Liver (tissue), 9 donors: ENCODE measurements around the gene CACNA1A. TPM values are rescaled to one million over a fixed set of nuclear protein-coding genes. Genes with fewer than 3 reads are reported as not detected.

ENCODE experiments used
- DNase-seq: peaks from one replicate; pipeline ENCODE4 v3.0.0-alpha.2; 2017; ENCODE audit warnings: low spot score
- H3K27ac ChIP-seq, 2 donors: one replicate each; pipeline ENCODE4 v1.7.0; 2013; ENCODE audit warnings: inconsistent platforms in 2 of 2, low read length in 2 of 2, control low read depth in 1 of 2, low read depth in 1 of 2, mild to moderate bottlenecking in 1 of 2
- H3K27me3 ChIP-seq, 4 donors: one replicate each; pipeline versions ENCODE4 v1.6.1 to v1.7.0; 2013; ENCODE audit warnings: low read length in 3 of 4, inconsistent platforms in 1 of 4, mild to moderate bottlenecking in 1 of 4, moderate library complexity in 1 of 4; ENCODE audit not compliant: control insufficient read depth in 4 of 4, insufficient read depth in 4 of 4
- H3K36me3 ChIP-seq, 4 donors: one replicate each; pipeline versions ENCODE4 v1.6.1 to v1.7.0; 2013; ENCODE audit warnings: low read length in 3 of 4, mild to moderate bottlenecking in 3 of 4, low read depth in 1 of 4, moderate library complexity in 1 of 4; ENCODE audit not compliant: control insufficient read depth in 4 of 4, insufficient read depth in 3 of 4
- H3K4me1 ChIP-seq, 4 donors: one replicate each; pipeline versions ENCODE4 v1.6.1 to v1.7.0; 2013; ENCODE audit warnings: low read length in 3 of 4, mild to moderate bottlenecking in 3 of 4, moderate library complexity in 1 of 4; ENCODE audit not compliant: control insufficient read depth in 4 of 4, insufficient read depth in 4 of 4
- H3K4me3 ChIP-seq, 3 donors: one replicate each; pipeline versions ENCODE4 v1.6.1 to v1.7.0; 2013; ENCODE audit warnings: low read length in 3 of 3, control low read depth in 1 of 3, low read depth in 1 of 3, mild to moderate bottlenecking in 1 of 3
- H3K9ac ChIP-seq, 2 donors: one replicate each; pipeline ENCODE4 v1.7.0; 2013; ENCODE audit warnings: low read length in 2 of 2, mild to moderate bottlenecking in 2 of 2, moderate library complexity in 2 of 2, control low read depth in 1 of 2, low read depth in 1 of 2
- H3K9me3 ChIP-seq, 4 donors: one replicate each; pipeline versions ENCODE4 v1.6.1 to v1.7.0; 2013; ENCODE audit warnings: low read length in 3 of 4; ENCODE audit not compliant: control insufficient read depth in 4 of 4
- CTCF ChIP-seq: fragments of 150-350 bp; IDR thresholded peaks from 2 replicates; pipeline ENCODE4 v1.5.1; 2017; ENCODE audit warnings: improper control_type of control experiment, low read depth, low read length; ENCODE audit not compliant: missing input control
- EGR1 ChIP-seq, 2 donors: IDR thresholded peaks; 2 replicates each; pipeline ENCODE4 v1.6.1; 2016 to 2018; ENCODE audit warnings: antibody characterized with exemption in 2 of 2, low read depth in 2 of 2
- FOXA1 ChIP-seq: IDR thresholded peaks from 2 replicates; pipeline ENCODE4 v1.6.1; 2016; ENCODE audit warnings: antibody characterized with exemption
- FOXA2 ChIP-seq: IDR thresholded peaks from 2 replicates; pipeline ENCODE4 v1.6.1; 2016; ENCODE audit warnings: antibody characterized with exemption
- HNF4A ChIP-seq, 2 donors: conservative IDR thresholded peaks; 2 replicates each; pipeline ENCODE4 v1.6.1; 2016; ENCODE audit warnings: antibody characterized with exemption in 2 of 2, mild to moderate bottlenecking in 2 of 2
- HNF4G ChIP-seq: IDR thresholded peaks from 2 replicates; pipeline ENCODE4 v1.6.1; 2016; ENCODE audit warnings: antibody characterized with exemption
- JUND ChIP-seq, 2 donors: IDR thresholded peaks; 2 replicates each; pipeline ENCODE4 v1.6.1; 2016; ENCODE audit warnings: antibody characterized with exemption in 2 of 2
- MAX ChIP-seq: IDR thresholded peaks from 2 replicates; pipeline ENCODE4 v1.6.1; 2016; ENCODE audit warnings: antibody characterized with exemption
- NR2F2 ChIP-seq: IDR thresholded peaks from 2 replicates; pipeline ENCODE4 v1.6.1; 2016; ENCODE audit warnings: antibody characterized with exemption
- RAD21 ChIP-seq, 2 donors: IDR thresholded peaks; 2 replicates each; pipeline ENCODE4 v1.6.1; 2016; ENCODE audit warnings: antibody characterized with exemption in 2 of 2, mild to moderate bottlenecking in 2 of 2
- REST ChIP-seq: IDR thresholded peaks from 2 replicates; pipeline ENCODE4 v1.6.1; 2016; ENCODE audit warnings: antibody characterized with exemption, mild to moderate bottlenecking
- RXRA ChIP-seq, 2 donors: IDR thresholded peaks; 2 replicates each; pipeline ENCODE4 v1.6.1; 2017 to 2018; ENCODE audit warnings: antibody characterized with exemption in 2 of 2, mild to moderate bottlenecking in 1 of 2
- SP1 ChIP-seq: IDR thresholded peaks from 2 replicates; pipeline ENCODE4 v1.6.1; 2018; ENCODE audit warnings: antibody characterized with exemption, mild to moderate bottlenecking
- YY1 ChIP-seq: IDR thresholded peaks from 2 replicates; pipeline ENCODE4 v1.6.1; 2016; ENCODE audit warnings: antibody characterized with exemption, mild to moderate bottlenecking
- ZBTB33 ChIP-seq: IDR thresholded peaks from 2 replicates; pipeline ENCODE4 v1.6.1; 2016; ENCODE audit warnings: antibody characterized with exemption
- WGBS: extraction: QIAGEN DNeasy Blood & Tissue Kit; methylation state at CpG from one replicate; pipeline ENCODE4 v1.1.7; 2013; 5-methylcytosine and 5-hydroxymethylcytosine counted together
- polyA plus RNA-seq, 2 donors: library from polyadenylated mRNA; stranded (reverse) in 1 of 2; unstranded in 1 of 2; fragments of 200-250 nt in 1 of 2; fragments of >200 nt in 1 of 2; fragmentation: Nextera tagmentation in 1 of 2; extraction: Ambion mirVana in 1 of 2; gene quantifications; one replicate each; pipeline versions ENCODE4 v1.2.1 to v1.2.3, GENCODE V29; 2013 to 2015
- total RNA-seq, 2 donors: library from RNA; depleted of rRNA; stranded (reverse); fragments of >200 nt; gene quantifications; one replicate each; pipeline ENCODE4 v1.2.3, GENCODE V29; 2014
- donor health status: healthy.
- donor health status: healthy.
- donor health status: healthy.
- donor health status: healthy.
- donor health status: healthy.

The CACNA1A gene
- total and polyA plus RNA-seq, 4 donors, result 0.09 to 0.17 (median 0.17) TPM; not detected in 1

GRCh38 chr19:13350759-13351158 lies 155.5 kb downstream of the CACNA1A start:
- 81% methylated on average over 6 of the region's 6 CpGs for WGBS
- H3K27ac ChIP-seq, result no peak overlapping the region
- TF ChIP-seq MAX, result no peak
- TF ChIP-seq NR2F2, result no peak
- no peak for TF ChIP-seq JUND (IDR thresholded peaks at IDR 0.05)
- no peak for TF ChIP-seq HNF4G

GRCh38 chr19:13350072-13350471 lies 156.2 kb downstream of the CACNA1A start:
- Histone ChIP-seq H3K27ac (no peak overlapping the region), H3K4me3 (no peak overlapping the region)
- WGBS, result 84% methylated on average over 4 of the region's 4 CpGs

More at GRCh38 chr19:13350759-13351158, 155.5 kb downstream of the CACNA1A start:
- DNase-seq, result no peak
- Histone ChIP-seq H3K27me3 (no peaks in the 10 kb centered on the region), H3K4me3 (no peak overlapping the region), H3K9me3 (peaks cover 3 to 11% (median 8%) of the 10 kb centered on the region in 4 donors), H3K9ac (no peak overlapping the region), H3K4me1 (no peaks in the 10 kb centered on the region), H3K36me3 (no peaks in the 10 kb centered on the region)

GRCh38 chr19:13347367-13347766 lies 158.9 kb downstream of the CACNA1A start:
- no peak for DNase-seq
- 82% methylated on average over 12 of the region's 12 CpGs for WGBS
- no peak overlapping the region for H3K4me3 ChIP-seq
- no peaks in the 10 kb centered on the region for H3K36me3 ChIP-seq
- H3K9me3 ChIP-seq, result peaks cover 6 to 11% (median 11%) of the 10 kb centered on the region in 4 donors
- no peak overlapping the region for H3K27ac ChIP-seq
- H3K4me1 ChIP-seq, result no peaks in the 10 kb centered on the region
- H3K9ac ChIP-seq, result no peak overlapping the region
- H3K27me3 ChIP-seq, result no peaks in the 10 kb centered on the region
- no peak for TF ChIP-seq YY1
- no peak for TF ChIP-seq EGR1 (IDR thresholded peaks at IDR 0.05; ENCODE audit: low read depth in 2 of 2)
- no peak for TF ChIP-seq MAX
- TF ChIP-seq NR2F2, result no peak
- no peak for TF ChIP-seq ZBTB33
- no peak for TF ChIP-seq HNF4A (conservative IDR thresholded peaks at IDR 0.05)
- TF ChIP-seq FOXA2, result no peak
- no peak for TF ChIP-seq REST
- no peak for TF ChIP-seq RXRA (IDR thresholded peaks at IDR 0.05)
- TF ChIP-seq FOXA1, result no peak
- no peak for TF ChIP-seq CTCF
- no peak for TF ChIP-seq RAD21 (IDR thresholded peaks at IDR 0.05)
- TF ChIP-seq SP1, result no peak
- no peak for TF ChIP-seq HNF4G

More at GRCh38 chr19:13350072-13350471, 156.2 kb downstream of the CACNA1A start:
- H3K4me1 ChIP-seq, result no peaks in the 10 kb centered on the region
- no peaks in the 10 kb centered on the region for H3K27me3 ChIP-seq
- H3K9ac ChIP-seq, result no peak overlapping the region
- H3K9me3 ChIP-seq, result peaks cover 3 to 11% (median 8%) of the 10 kb centered on the region in 4 donors
- no peak for DNase-seq
- H3K36me3 ChIP-seq, result no peaks in the 10 kb centered on the region
- no peak for TF ChIP-seq ZBTB33
- TF ChIP-seq NR2F2, result no peak
- TF ChIP-seq HNF4G, result no peak
- TF ChIP-seq EGR1 (IDR thresholded peaks at IDR 0.05; ENCODE audit: low read depth in 2 of 2), result no peak
